Measurements from ENCODE around the gene HSF2BP.
"Not testable (repeated sequence)": the region's sequence is repeated elsewhere in the genome, so short reads cannot be mapped to it uniquely, and the experiment has no call there.

The HSF2BP gene

GRCh38 chr21:43658769-43659135, 536 bp downstream of the HSF2BP start:
- H3K4me2 ChIP-seq (ENCODE audit: low read length), result peak overlapping the region; percentile 97
- no peaks in the 10 kb centered on the region for H3K27me3 ChIP-seq (ENCODE audit: control insufficient read depth, insufficient read depth, low read length)
- peaks cover 33% of the 10 kb centered on the region for H3K4me1 ChIP-seq (ENCODE audit: control insufficient read depth, insufficient read depth, low read length)
- peak overlapping the region; percentile 82 for H3K4me3 ChIP-seq (ENCODE audit: low read length)
- H3K9me3 ChIP-seq (replicated peaks; ENCODE audit: low read length), result no peaks in the 10 kb centered on the region
- peak overlapping the region; percentile 93 for H3K9ac ChIP-seq (ENCODE audit: low read depth, low read length)
- peaks cover 6% of the 10 kb centered on the region for H3K36me3 ChIP-seq (ENCODE audit: insufficient read depth, low read length)

GRCh38 chr21:43658088-43658741, 1.1 kb downstream of the HSF2BP start:
- H3K9me3 ChIP-seq (replicated peaks; ENCODE audit: low read length), result no peaks in the 10 kb centered on the region
- H3K4me2 ChIP-seq (ENCODE audit: low read length), result no peak overlapping the region
- peaks cover 33% of the 10 kb centered on the region for H3K4me1 ChIP-seq (ENCODE audit: control insufficient read depth, insufficient read depth, low read length)
- no peak overlapping the region for H3K9ac ChIP-seq (ENCODE audit: low read depth, low read length)
- peaks cover 6% of the 10 kb centered on the region for H3K36me3 ChIP-seq (ENCODE audit: insufficient read depth, low read length)
- H3K4me3 ChIP-seq (ENCODE audit: low read length), result no peak overlapping the region
- H3K27me3 ChIP-seq (ENCODE audit: control insufficient read depth, insufficient read depth, low read length), result no peaks in the 10 kb centered on the region

- H3K9ac ChIP-seq (ENCODE audit: low read depth, low read length), result no peak overlapping the region
- no peaks in the 10 kb centered on the region for H3K27me3 ChIP-seq (ENCODE audit: control insufficient read depth, insufficient read depth, low read length)
- peaks cover 6% of the 10 kb centered on the region for H3K36me3 ChIP-seq (ENCODE audit: insufficient read depth, low read length)
- no peak overlapping the region for H3K4me3 ChIP-seq (ENCODE audit: low read length)
- H3K4me1 ChIP-seq (ENCODE audit: control insufficient read depth, insufficient read depth, low read length), result peaks cover 32% of the 10 kb centered on the region
- H3K9me3 ChIP-seq (replicated peaks; ENCODE audit: low read length), result no peaks in the 10 kb centered on the region
- H3K4me2 ChIP-seq (ENCODE audit: low read length), result no peak overlapping the region
Measured at GRCh38 chr21:43657355-43658087, 1.8 kb downstream of the HSF2BP start.

- Histone ChIP-seq H3K27me3 (ENCODE audit: control insufficient read depth, insufficient read depth, low read length) (no peaks in the 10 kb centered on the region), H3K9me3 (replicated peaks; ENCODE audit: low read length) (no peaks in the 10 kb centered on the region), H3K4me3 (ENCODE audit: low read length) (no peak overlapping the region)
Measured at GRCh38 chr21:43654806-43655489, 4.3 kb downstream of the HSF2BP start.

GRCh38 chr21:43653626-43654025, 5.7 kb downstream of the HSF2BP start:
- Histone ChIP-seq H3K4me1 (ENCODE audit: control insufficient read depth, insufficient read depth, low read length) (peaks cover 9% of the 10 kb centered on the region), H3K4me2 (ENCODE audit: low read length) (no peak overlapping the region), H3K9me3 (replicated peaks; ENCODE audit: low read length) (no peaks in the 10 kb centered on the region), H3K9ac (ENCODE audit: low read depth, low read length) (no peak overlapping the region), H3K27me3 (ENCODE audit: control insufficient read depth, insufficient read depth, low read length) (no peaks in the 10 kb centered on the region), H3K36me3 (ENCODE audit: insufficient read depth, low read length) (no peaks in the 10 kb centered on the region), H3K4me3 (ENCODE audit: low read length) (no peak overlapping the region)

More at GRCh38 chr21:43654806-43655489, 4.3 kb downstream of the HSF2BP start:
- Histone ChIP-seq H3K4me2 (ENCODE audit: low read length) (peak overlapping the region; percentile 11), H3K36me3 (ENCODE audit: insufficient read depth, low read length) (no peaks in the 10 kb centered on the region), H3K4me1 (ENCODE audit: control insufficient read depth, insufficient read depth, low read length) (peaks cover 15% of the 10 kb centered on the region), H3K9ac (ENCODE audit: low read depth, low read length) (no peak overlapping the region)

- H3K4me1 ChIP-seq (ENCODE audit: control insufficient read depth, insufficient read depth, low read length), result peaks cover 9% of the 10 kb centered on the region
- H3K9ac ChIP-seq (ENCODE audit: low read depth, low read length), result no peak overlapping the region
- no peak overlapping the region for H3K4me2 ChIP-seq (ENCODE audit: low read length)
- no peaks in the 10 kb centered on the region for H3K36me3 ChIP-seq (ENCODE audit: insufficient read depth, low read length)
- H3K4me3 ChIP-seq (ENCODE audit: low read length), result no peak overlapping the region
- no peaks in the 10 kb centered on the region for H3K27me3 ChIP-seq (ENCODE audit: control insufficient read depth, insufficient read depth, low read length)
- H3K9me3 ChIP-seq (replicated peaks; ENCODE audit: low read length), result no peaks in the 10 kb centered on the region
Measured at GRCh38 chr21:43652616-43653015, 6.7 kb downstream of the HSF2BP start.

- not testable (repeated sequence) for H3K4me1 ChIP-seq (ENCODE audit: control insufficient read depth, insufficient read depth, low read length); H3K36me3 ChIP-seq (ENCODE audit: insufficient read depth, low read length); H3K27me3 ChIP-seq (ENCODE audit: control insufficient read depth, insufficient read depth, low read length); H3K4me3 ChIP-seq (ENCODE audit: low read length); H3K4me2 ChIP-seq (ENCODE audit: low read length); H3K9ac ChIP-seq (ENCODE audit: low read depth, low read length); H3K9me3 ChIP-seq (replicated peaks; ENCODE audit: low read length)
Measured at GRCh38 chr21:43651926-43652325, 7.4 kb downstream of the HSF2BP start.

GRCh38 chr21:43648171-43648570, 11.1 kb downstream of the HSF2BP start:
- H3K9ac ChIP-seq (ENCODE audit: low read depth, low read length), result no peak overlapping the region
- no peaks in the 10 kb centered on the region for H3K27me3 ChIP-seq (ENCODE audit: control insufficient read depth, insufficient read depth, low read length)
- no peaks in the 10 kb centered on the region for H3K9me3 ChIP-seq (replicated peaks; ENCODE audit: low read length)
- H3K4me3 ChIP-seq (ENCODE audit: low read length), result no peak overlapping the region
- no peaks in the 10 kb centered on the region for H3K36me3 ChIP-seq (ENCODE audit: insufficient read depth, low read length)
- H3K4me2 ChIP-seq (ENCODE audit: low read length), result no peak overlapping the region
- H3K4me1 ChIP-seq (ENCODE audit: control insufficient read depth, insufficient read depth, low read length), result peaks cover 26% of the 10 kb centered on the region

GRCh38 chr21:43646550-43647260, 12.6 kb downstream of the HSF2BP start:
- Histone ChIP-seq H3K4me3 (ENCODE audit: low read length) (no peak overlapping the region), H3K9ac (ENCODE audit: low read depth, low read length) (peak overlapping the region; percentile 81), H3K9me3 (replicated peaks; ENCODE audit: low read length) (no peaks in the 10 kb centered on the region), H3K27me3 (ENCODE audit: control insufficient read depth, insufficient read depth, low read length) (no peaks in the 10 kb centered on the region), H3K36me3 (ENCODE audit: insufficient read depth, low read length) (no peaks in the 10 kb centered on the region), H3K4me2 (ENCODE audit: low read length) (peak overlapping the region; percentile 67), H3K4me1 (ENCODE audit: control insufficient read depth, insufficient read depth, low read length) (peaks cover 26% of the 10 kb centered on the region)

GRCh38 chr21:43645976-43646375, 13.3 kb downstream of the HSF2BP start:
- Histone ChIP-seq H3K4me3 (ENCODE audit: low read length) (no peak overlapping the region), H3K4me2 (ENCODE audit: low read length) (peak overlapping the region; percentile 67), H3K36me3 (ENCODE audit: insufficient read depth, low read length) (no peaks in the 10 kb centered on the region), H3K4me1 (ENCODE audit: control insufficient read depth, insufficient read depth, low read length) (peaks cover 26% of the 10 kb centered on the region), H3K9ac (ENCODE audit: low read depth, low read length) (peak overlapping the region; percentile 81), H3K9me3 (replicated peaks; ENCODE audit: low read length) (no peaks in the 10 kb centered on the region), H3K27me3 (ENCODE audit: control insufficient read depth, insufficient read depth, low read length) (no peaks in the 10 kb centered on the region)

GRCh38 chr21:43645136-43645891, 14.0 kb downstream of the HSF2BP start:
- Histone ChIP-seq H3K4me3 (ENCODE audit: low read length) (peak overlapping the region; percentile 17), H3K4me1 (ENCODE audit: control insufficient read depth, insufficient read depth, low read length) (peaks cover 27% of the 10 kb centered on the region), H3K27me3 (ENCODE audit: control insufficient read depth, insufficient read depth, low read length) (no peaks in the 10 kb centered on the region), H3K9ac (ENCODE audit: low read depth, low read length) (peak overlapping the region; percentile 81), H3K36me3 (ENCODE audit: insufficient read depth, low read length) (no peaks in the 10 kb centered on the region), H3K9me3 (replicated peaks; ENCODE audit: low read length) (no peaks in the 10 kb centered on the region), H3K4me2 (ENCODE audit: low read length) (peak overlapping the region; percentile 67)
